ENCODE data around the gene RAB11FIP4.

DNA sequence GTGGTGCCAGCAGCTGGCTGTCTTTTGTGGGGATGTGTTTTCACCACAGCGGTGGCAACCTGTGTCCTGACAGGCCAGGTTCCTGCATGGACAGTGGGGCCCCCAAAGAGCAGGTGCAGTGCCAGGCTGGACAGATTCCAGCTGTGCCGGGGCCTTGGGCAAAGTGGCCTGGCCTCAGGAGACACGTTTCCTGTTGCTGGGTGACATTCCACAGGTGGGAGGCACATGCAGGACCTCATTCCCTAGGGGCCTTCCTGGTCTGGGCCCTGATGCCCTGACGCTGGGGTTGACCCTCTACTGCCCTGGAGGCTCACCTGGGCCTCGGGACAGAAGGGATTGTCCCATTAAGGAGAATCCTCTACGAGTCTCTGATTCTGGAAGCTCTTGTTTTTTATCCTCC, 182.4 kb downstream of the RAB11FIP4 start:
- TF ChIP-seq, protein P1, sequence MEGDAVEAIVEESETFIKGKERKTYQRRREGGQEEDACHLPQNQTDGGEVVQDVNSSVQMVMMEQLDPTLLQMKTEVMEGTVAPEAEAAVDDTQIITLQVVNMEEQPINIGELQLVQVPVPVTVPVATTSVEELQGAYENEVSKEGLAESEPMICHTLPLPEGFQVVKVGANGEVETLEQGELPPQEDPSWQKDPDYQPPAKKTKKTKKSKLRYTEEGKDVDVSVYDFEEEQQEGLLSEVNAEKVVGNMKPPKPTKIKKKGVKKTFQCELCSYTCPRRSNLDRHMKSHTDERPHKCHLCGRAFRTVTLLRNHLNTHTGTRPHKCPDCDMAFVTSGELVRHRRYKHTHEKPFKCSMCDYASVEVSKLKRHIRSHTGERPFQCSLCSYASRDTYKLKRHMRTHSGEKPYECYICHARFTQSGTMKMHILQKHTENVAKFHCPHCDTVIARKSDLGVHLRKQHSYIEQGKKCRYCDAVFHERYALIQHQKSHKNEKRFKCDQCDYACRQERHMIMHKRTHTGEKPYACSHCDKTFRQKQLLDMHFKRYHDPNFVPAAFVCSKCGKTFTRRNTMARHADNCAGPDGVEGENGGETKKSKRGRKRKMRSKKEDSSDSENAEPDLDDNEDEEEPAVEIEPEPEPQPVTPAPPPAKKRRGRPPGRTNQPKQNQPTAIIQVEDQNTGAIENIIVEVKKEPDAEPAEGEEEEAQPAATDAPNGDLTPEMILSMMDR (IDR thresholded peaks at IDR 0.05), result no peak
- TF ChIP-seq EP300 (IDR thresholded peaks at IDR 0.05) (no peak), POLR2A (IDR thresholded peaks at IDR 0.05) (no peak), POLR2AphosphoS5 (IDR thresholded peaks at IDR 0.05) (no peak)

Measured in gastroesophageal sphincter (tissue), 3 donors.